H1 (cell line): ENCODE results near the gene SLX9.

Experiments
- ASH2L ChIP-seq: fragments of 200-600, 300-600 bp; sonication (generic); IDR thresholded peaks from one replicate; pipeline ENCODE4 v1.7.1; 2017; ENCODE audit warnings: low read length
- CBX8 ChIP-seq: fragments of 300-800, 300-1000 bp; sonication (generic); IDR thresholded peaks from 2 replicates; pipeline ENCODE4 v1.7.1; 2016; ENCODE audit warnings: low read depth, low read length, borderline replicate concordance
- CTCF ChIP-seq, 3 experiments: IDR thresholded peaks; 1 replicate in 2 of 3; 2 replicates in 1 of 3; pipeline versions ENCODE4 v1.5.1 to v1.6.1; 2011; ENCODE audit warnings: low read length in 3 of 3, mild to moderate bottlenecking in 3 of 3, inconsistent platforms in 2 of 3, low read depth in 1 of 3, moderate library complexity in 1 of 3; ENCODE audit not compliant: insufficient read depth in 1 of 3; ENCODE audit errors: control extremely low read depth in 1 of 3
- EP300 ChIP-seq, 2 experiments: IDR thresholded peaks; 1 replicate in 1 of 2; 2 replicates in 1 of 2; pipeline ENCODE4 v1.6.1; 2011 to 2012; ENCODE audit warnings: low read depth in 2 of 2, low read length in 2 of 2, mild to moderate bottlenecking in 2 of 2, borderline replicate concordance in 1 of 2, inconsistent platforms in 1 of 2, moderate library complexity in 1 of 2
- JUN ChIP-seq: IDR thresholded peaks from 2 replicates; pipeline ENCODE4 v1.6.1; 2011; ENCODE audit warnings: low read depth, mild to moderate bottlenecking, improper control_type of control experiment, low read length
- MAFK ChIP-seq: IDR thresholded peaks from 2 replicates; pipeline ENCODE4 v1.6.1; 2012; ENCODE audit warnings: low read depth, mild to moderate bottlenecking, improper control_type of control experiment, low read length
- MAX ChIP-seq: IDR thresholded peaks from 2 replicates; pipeline ENCODE4 v1.6.1; 2012; ENCODE audit warnings: inconsistent platforms
- NANOG ChIP-seq: IDR thresholded peaks from 2 replicates; pipeline ENCODE4 v1.6.1; 2011; ENCODE audit warnings: low read length, low read depth, mild to moderate bottlenecking, inconsistent platforms; ENCODE audit not compliant: insufficient read depth, poor library complexity, severe bottlenecking
- POLR2A ChIP-seq, 2 experiments: IDR thresholded peaks; 1 replicate in 1 of 2; 2 replicates in 1 of 2; pipeline ENCODE4 v1.6.1; 2011; ENCODE audit warnings: low read depth in 2 of 2, low read length in 2 of 2, mild to moderate bottlenecking in 2 of 2; ENCODE audit errors: control extremely low read depth in 1 of 2

GRCh38 chr21:45022348-45022675 lies 82.5 kb downstream of the SLX9 start:
- no peak for TF ChIP-seq MAX
- no peak for TF ChIP-seq ASH2L
- TF ChIP-seq CTCF (IDR thresholded peaks at IDR 0.05; ENCODE audit: control extremely low read depth in 1 of 3, insufficient read depth in 1 of 3, low read depth in 1 of 3, low read length in 3 of 3) = no peak
- no peak for TF ChIP-seq CBX8
- TF ChIP-seq JUN = no peak
- TF ChIP-seq NANOG = no peak
- TF ChIP-seq MAFK = no peak
- no peak for TF ChIP-seq EP300 (IDR thresholded peaks at IDR 0.05; ENCODE audit: borderline replicate concordance in 1 of 2, low read depth in 2 of 2, low read length in 2 of 2)
- no peak for TF ChIP-seq POLR2A (IDR thresholded peaks at IDR 0.05; ENCODE audit: control extremely low read depth in 1 of 2, low read depth in 2 of 2, low read length in 2 of 2)
